Measurements from ENCODE around the gene IFT172.
"Not testable (repeated sequence)": the region's sequence is repeated elsewhere in the genome, so short reads cannot be mapped to it uniquely, and the experiment has no call there.

The IFT172 gene

DNA sequence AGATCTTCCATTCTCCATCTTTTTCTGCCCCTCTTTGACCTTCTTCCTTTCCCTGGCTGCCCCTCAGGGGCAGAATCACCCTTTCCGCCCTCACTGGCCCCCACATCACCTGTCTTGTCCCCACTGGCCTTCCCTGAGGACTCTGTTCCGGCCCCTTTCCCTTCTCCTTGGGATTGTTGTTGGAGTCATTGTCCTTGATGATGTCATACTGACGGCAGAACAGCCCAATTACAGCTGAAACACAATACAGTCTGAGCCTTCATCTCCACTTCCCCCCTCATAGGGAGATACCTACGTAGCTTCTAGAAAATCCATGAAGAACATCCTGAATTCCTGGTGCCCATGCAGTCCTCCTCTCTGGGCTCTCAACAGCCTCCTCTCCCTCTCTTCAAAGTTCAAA lies 3.0 kb upstream of the IFT172 start:
- no peak for DNase-seq

DNA sequence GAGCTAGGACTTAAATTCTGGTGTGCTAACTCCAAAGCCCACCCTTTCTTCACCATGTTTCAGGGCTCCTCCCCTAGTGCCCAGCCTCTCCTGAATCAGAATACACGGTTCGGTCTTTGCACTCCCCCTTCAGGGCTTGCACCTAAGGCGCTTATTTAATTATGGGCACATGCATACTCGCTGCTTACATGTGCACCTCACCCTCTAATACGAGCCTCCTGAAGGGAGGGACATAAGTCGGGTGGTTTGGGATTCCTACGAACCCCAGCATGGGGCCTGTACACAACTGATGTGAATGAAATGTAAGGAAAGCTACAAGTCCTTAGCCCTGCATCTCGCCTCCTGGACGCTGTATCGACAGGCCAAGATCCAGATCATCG lies 435 bp downstream of the IFT172 start:
- no peak for DNase-seq

DNA sequence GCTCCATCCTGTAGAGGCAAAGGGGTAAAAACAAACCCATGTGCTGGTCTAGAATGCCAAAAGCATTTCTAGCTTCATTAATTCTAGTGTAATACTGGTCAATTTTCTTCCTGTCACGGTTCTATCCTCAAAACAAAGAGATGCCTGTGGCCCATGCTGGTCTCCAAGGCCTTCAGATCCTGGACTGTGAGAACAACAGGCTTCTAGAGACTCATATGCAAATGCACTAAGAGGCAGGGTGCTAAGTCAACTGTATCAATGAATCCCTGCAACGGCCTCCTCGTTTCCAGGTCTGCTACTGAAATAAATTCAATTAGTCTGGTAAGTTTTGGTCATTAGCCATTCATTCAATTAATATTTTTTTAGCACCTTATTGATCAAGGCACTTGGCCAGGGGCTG lies 4.0 kb downstream of the IFT172 start:
- DNase-seq: no peak

DNA sequence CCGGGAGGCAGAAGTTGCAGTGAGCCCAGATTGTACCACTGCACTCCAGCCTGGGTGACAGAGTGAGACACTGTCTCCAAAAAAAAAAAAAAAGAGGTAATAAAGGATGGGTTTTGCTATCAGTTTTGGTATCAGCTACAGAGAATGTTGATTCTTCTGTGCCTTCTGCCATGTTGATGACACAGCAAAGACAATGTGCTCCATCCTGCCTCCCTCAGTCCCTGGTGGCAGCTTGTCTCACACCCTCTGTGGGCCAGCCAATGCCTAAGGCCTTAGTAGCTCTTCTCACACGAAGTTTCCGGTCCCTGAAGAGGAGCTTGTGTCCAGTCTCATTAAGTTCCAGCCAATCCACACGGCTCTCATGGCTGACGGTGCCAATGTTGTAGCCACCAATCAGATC lies 17.6 kb downstream of the IFT172 start:
- no peak for DNase-seq

DNA sequence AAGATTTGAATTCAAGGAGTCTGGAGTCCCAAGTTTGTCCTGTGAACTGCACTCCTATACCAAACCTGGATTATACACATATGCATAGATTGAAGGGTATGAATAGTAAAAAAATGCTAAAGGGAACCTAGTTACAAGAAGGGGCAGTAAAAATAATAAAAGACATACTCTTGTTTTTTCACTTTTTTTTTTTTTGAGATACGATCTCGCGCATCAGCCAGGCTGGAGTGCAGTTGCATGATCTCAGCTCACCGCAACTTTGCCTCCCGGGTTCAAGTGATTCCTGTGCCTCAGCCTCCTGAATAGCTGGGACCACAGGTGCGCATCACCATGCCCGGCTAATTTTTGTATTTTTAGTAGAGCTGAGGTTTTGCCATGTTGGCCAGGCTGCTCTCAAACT lies 25.1 kb downstream of the IFT172 start:
- no peak for DNase-seq

DNA sequence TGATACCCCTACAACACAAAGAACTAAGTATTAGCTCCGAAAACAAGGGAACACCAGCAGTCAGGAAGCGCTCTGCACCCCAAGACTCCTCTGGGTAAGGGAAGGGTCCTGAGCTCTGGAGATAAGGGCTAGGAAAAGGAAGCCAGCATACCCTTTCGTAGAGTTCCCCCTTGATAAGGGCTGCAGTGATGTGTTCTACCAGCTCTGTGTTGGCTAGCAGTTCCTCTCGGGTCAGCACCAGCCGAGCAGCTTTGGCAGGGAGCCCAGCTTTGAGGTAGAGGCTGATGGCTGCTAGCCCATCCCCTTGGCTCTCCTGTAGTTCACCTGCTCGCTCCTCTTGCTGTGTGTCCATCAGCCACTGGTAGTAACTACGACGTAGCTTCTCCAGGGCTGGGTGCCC lies 28.4 kb downstream of the IFT172 start:
- no peak for DNase-seq

DNA sequence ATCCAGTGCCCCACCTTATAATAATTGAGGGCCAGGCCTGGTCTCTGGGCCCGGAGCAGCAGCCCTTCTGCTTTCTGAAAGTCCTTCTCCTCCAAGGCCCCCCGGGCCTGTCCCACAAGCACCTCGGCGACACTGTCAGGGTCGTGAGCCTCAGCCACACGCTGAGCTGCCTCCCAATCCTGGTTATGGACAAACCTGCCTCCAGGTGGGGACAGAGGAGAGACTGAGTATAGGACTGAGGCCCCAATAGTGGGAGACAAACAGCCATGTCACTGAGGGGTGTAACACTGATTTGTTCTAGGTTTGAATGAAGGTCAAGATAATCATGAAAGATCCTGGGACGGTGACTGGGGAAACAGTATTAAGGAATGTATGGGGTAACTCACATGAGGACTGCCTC lies 35.6 kb downstream of the IFT172 start:
- no peak for DNase-seq

DNA sequence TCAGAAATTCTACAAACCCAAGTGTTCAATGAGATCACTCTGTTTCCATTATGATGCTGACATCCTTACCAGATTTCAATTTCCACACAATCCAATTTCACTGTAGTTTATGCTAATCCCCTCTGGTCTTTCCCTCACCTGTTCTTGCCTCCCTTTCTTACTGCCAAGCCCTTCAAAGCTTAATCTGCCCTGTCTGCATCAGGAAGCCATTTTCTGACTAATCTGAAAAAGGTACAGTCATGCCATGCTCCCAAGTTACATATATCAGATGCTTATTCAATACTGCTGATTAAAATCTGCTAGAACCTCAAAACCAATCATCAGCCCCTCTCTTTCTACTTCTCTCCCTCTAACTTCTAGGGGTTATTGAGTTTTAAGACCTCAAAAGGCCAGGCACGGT lies 38.4 kb downstream of the IFT172 start:
- no peak for DNase-seq

DNA sequence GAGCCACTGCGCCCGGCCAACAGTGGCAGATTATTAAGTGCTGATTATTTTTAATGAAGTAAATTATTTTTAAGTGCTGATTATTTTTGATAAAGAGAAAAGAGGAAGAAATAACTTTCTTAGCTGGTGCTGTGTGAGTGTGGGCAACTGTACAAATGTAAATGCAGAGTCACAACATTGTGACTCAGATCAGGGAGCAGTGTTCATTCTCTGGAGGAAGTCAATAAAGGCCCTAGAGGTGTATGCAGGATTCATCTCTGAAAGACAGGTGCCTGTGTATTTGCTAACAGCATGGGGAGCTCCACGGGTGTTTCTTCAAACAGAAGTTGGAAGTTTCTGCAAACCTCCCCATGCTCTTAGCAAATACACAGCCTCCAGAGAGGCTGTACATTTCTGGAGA lies 41.2 kb downstream of the IFT172 start:
- no peak for DNase-seq

DNA sequence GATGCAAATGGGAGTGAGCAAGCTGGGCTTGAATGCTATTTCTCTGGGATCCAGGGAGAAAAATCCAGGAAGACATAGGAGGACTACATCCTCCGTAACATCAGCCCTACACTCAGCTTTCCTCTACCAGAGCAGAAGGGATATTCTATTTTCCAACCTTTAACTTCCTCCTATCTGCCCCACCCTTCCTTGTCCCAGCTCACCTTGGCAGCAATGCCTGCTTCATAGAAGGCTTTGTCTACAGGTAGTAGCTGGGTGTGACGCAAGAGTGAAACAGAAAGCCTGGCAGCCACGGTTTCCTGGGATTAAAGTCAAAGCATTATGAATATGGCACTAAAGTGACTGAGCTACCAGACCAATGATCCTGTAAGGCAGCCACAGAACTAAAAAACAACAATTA lies 43.5 kb downstream of the IFT172 start:
- no peak for DNase-seq

DNA sequence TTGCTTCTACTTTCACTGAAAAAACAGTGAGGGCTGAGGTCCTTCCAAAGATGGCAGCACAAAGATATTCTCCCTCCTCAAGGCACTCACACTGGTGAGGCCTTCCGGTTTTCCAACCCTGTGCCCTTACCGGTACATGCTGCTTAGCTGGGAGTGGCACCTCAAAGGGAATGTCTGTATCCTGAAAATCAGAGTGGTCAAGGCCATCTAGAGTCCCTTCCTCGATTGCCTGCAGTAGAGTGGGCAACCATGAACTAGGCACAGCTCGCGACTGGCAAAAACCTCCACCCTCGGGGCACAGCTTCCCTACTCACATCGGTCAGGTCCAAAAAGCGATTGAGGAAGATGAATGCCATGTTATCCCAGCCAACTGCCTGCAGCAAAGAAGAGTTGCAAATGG lies 43.9 kb downstream of the IFT172 start:
- DNase-seq: no peak

DNA sequence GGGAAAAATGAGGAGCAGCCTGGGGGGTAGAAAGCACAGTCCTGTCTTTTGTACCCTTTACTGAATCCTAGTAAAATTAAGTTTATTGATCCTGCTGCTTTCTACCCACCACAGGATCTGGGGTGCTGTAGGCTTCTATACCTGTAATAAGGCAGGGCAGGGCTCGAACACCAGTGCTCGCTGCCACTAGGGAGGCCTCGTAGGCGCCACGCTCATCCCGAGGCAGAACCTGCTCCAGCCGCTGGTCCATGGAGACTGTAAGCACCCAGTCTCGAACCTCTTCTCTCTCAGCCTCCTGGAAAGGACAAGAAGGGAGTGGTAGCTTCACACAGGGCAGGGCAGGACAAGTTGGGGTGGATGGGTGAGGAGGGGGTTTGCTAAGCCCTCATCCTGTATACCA lies 44.4 kb downstream of the IFT172 start:
- DNase-seq: no peak

DNA sequence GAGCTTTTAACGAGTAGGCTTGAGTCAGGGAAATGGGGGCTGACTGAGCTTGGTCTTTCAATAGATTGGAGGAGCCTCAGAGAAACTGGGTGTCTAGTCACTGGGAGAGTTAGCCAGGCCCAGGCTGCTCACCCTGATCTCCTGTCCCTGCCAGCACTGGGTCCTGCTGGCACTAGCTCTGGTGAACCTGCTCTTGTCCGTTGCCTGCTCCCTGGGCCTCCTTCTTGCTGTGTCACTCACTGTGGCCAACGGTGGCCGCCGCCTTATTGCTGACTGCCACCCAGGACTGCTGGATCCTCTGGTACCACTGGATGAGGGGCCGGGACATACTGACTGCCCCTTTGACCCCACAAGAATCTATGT lies 46.6 kb downstream of the IFT172 start:
- DNase-seq: no peak

DNA sequence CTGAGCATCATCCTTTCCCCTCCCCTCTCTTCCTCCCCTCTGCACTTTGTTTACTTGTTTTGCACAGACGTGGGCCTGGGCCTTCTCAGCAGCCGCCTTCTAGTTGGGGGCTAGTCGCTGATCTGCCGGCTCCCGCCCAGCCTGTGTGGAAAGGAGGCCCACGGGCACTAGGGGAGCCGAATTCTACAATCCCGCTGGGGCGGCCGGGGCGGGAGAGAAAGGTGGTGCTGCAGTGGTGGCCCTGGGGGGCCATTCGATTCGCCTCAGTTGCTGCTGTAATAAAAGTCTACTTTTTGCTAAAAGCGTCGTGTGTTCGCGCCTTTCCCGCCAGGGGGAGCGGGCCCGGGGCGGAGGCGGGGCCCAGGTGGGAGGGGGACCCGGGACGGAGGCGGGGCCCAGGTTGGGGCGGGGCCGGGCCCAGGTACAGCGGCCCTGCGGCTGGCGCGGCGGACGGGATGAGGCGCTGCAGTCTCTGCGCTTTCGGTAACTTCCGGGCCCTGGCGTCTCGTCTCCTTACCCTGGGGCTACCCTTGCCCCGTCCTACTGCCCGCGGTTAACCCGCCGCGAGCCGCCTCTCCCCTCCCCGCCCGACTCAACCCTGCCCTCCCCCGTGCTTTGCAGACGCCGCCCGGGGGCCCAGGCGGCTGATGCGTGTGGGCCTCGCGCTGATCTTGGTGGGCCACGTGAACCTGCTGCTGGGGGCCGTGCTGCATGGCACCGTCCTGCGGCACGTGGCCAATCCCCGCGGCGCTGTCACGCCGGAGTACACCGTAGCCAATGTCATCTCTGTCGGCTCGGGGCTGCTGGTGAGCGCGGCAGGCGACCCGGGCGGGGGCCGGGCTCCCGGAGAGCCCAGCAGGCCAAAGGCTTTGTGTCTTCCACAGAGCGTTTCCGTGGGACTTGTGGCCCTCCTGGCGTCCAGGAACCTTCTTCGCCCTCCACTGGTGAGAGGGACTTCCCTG lies 47.3 kb downstream of the IFT172 start, which contains the start of gene KRTCAP3:
TSS of gene KRTCAP3 (plus strand) at position 424 of the 962 bp plus-strand sequence. CDS start at position 456, 32 bp downstream.
- peak; percentile 9 to 31 for DNase-seq

DNA sequence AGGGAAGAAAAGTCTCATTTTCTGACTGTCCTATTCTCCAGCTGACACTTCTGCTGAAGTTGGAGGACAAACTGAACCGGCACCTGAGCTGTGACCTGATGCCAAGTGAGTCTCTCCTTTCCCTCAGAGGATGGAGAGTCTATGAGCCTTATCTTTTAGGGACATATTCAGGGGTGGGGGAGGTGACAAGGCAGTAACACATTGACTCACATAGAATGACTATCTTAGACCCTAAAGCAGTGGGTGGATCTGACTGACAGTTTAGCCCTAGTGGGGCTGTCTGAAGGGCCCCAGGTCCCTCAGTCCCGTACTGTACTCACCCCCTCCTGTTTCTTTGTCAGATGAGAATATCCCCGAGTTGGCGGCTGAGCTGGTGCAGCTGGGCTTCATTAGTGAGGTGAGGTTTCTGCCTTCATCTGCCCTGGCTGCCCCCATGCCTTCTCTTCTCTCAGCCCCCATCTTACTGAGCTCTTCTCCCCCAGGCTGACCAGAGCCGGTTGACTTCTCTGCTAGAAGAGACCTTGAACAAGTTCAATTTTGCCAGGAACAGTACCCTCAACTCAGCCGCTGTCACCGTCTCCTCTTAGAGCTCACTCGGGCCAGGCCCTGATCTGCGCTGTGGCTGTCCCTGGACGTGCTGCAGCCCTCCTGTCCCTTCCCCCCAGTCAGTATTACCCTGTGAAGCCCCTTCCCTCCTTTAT lies 48.2 kb downstream of the IFT172 start:
- no peak for DNase-seq

DNA sequence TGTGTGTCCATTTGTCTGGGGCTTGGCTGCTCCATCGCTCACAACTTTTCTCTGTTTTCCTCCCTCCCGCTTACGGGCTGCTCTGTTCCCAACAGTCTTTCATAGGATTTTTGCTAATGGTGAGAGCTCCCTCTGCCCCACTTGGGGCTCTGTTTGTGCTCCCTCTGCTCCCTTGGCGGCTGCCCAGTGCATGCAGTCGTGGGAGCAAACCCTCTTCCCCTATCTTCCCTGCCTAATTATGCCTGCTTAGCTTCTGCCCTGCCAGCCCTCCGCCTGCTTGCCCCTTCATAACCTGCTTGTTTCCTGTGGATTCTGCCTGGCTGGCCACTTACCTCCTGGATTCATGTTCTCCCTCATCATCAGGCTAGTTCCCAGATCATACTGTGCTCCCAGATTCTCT lies 53.9 kb downstream of the IFT172 start:
- no peak for DNase-seq

DNA sequence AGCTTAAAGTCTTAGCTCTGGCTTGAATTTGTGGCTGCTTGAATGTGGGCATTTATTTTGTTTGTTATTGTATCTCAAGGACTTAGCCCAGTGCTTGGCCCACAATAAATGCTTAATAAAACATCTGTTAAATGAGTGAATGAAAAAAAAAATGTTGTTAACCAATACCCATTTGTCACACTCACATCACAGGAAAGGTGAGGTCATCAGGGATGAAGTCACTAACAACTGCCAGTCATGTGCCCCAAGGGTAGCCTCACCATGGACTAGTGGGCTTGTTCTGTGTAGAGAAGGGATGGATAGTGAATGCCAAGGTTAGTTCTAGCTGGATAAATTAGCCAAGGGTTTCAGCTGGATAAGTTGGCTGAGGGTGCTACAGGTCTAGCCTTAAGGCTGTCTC lies 58.1 kb downstream of the IFT172 start:
- DNase-seq: no peak

DNA sequence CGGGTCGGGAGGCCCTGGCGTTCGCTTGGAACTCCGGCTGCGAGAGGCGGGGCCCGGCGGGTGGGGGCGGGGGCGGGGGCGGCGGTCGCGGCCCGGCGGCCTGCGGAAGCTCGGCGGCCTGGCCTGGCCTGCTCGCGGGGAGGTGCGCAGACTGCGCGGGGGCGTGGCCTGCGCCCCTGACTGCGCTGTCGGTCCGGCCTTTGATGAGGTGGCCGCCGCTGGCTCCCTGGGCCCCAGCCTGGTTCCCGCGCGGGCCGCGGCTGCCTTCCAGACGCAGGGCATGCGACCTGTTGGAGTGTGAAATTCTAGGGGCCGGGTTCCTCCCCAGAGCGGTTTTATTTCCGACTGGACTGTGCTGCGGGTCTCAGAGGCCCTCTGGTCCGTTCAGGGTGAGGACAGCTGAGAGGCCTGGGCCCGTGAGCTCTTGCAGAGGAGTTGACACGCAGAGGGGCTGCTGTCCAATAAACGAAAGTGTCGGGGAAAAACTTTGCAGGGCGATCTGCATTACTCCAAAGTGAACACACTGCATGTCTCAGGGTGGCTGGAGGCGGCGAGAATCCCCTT lies 60.5 kb downstream of the IFT172 start:
- DNase-seq: peak; percentile 60 to 64

DNA sequence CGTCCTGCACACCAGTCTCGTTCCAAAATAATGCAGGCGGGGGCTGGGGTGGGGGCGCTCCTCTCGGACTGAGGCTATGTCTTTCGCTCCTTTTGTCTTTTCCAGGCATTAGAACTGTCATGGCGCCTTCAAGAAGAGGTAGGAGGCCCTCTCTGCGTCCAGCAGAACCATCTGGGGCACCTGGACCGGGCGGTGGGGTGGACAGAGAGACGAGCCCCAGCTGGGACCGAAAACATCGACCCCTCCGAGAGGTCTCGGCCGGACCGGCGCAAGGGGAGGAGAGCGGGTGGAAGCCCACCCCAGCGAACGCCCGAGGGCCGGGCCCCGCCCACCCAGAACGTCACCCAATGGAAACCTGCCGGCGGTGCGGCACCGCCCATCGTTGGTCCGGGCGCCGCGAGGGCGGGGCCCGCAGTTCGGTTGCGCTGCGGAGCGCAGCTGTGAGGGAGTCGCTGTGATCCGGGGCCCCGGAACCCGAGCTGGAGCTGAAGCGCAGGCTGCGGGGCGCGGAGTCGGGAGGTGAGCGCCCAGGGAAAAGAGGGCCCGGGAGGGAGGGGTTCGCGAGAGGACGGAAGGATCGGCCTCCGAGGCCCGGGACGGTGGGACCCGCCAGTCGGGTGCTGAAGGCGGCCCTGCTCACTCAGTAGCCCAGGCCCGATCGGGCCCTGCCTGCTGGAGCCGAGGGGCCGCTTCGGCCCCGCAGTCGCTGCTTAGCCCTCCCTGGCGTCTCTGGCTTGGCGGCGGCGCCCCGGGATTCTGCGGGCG lies 61.1 kb downstream of the IFT172 start, which contains the start of gene NRBP1:
TSS of gene NRBP1 (plus strand) at position 419 of the 765 bp plus-strand sequence. CDS start 4,643 bp downstream, outside the sequence.
- DNase-seq: peak; percentile 90 to 92

DNA sequence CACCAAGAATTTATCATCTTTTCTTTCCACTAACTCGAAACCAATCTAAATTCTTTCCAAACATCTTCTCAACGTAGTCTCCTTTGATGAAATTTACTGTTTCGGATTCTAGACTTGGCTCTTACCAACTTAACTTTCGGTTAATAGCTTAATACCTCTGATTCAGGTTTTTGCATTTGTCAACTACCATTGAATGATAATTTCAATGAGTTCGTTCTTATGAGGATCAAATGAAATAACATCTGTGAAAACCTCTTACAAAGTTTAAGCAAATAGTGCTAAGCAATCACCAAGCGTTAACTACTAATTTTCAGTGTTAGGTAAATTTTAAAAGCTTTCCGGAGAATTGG lies 61.7 kb downstream of the IFT172 start:
- no peak for DNase-seq

DNA sequence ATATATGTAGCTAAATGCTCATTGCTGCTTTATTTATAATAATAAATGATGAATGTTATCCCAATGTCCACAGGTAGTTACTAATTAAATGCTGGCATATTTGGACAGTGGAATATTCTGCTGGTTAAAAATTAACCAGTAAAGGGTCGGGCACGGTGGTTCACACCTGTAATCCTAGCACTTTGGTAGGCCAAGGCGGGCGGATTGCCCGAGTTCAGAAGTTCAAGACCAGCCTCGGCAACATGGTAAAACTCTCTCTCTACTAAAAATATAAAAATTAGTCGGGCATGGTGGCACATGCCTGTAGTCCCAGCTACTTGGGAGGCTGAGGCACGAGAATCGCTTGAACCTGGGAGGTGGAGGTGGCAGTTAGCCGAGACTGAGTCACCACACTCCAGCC lies 64.5 kb downstream of the IFT172 start:
- DNase-seq: not testable (repeated sequence)

DNA sequence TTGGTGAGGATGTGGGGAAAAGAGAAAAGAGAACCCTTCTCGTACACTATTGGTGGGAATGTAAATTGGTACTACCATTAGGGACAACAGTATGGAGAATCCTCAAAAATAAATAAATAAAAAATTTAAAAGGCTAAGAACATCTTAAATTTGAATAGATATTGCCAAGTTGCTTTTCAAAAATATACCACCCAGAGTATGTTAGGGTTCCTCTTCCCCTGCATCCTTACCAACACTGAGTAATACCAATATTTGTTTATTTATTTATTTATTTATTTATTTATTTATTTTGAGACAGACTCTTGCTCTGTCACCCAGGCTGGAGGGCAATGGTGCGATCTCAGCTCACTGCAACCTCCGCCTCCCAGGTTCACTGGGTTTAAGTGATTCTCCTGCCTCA lies 66.6 kb downstream of the IFT172 start:
- DNase-seq: no peak

DNA sequence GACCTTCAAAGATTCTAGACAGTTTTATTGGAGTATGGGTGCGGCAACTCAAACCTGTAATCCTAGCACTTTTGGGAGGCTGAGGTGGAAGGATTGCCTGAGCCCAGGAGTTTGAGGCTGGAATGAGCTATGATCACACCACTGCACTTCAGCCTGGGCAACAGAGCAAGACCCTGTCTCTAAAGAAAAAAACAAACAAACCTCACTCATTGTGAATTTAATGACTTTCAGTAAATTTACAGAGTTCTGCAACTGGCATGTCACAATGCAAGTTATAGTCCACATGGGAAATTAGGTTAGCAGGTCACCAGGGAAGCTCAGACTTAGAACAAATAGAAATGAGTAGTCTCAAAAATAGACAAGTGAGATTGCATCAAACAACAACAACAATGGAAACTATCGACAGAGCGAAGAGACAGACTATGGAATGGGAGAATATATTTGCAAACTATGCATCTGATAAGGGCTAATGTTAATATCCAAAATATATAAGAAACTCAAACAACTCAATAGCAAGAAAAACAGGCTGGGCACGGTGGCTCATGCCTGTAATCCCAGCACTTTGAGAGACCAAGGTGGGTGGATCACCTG lies 67.8 kb downstream of the IFT172 start:
- DNase-seq: no peak
